Fibroblast of gingiva (primary cell): ENCODE results near the gene PHF20.
A peak's percentile ranks its signal among the peaks of the same experiment; 100 is the strongest.
"Not testable (repeated sequence)": the region's sequence is repeated elsewhere in the genome, so short reads cannot be mapped to it uniquely, and the experiment has no call there.

ENCODE experiments used
- DNase-seq: peaks from one replicate; pipeline ENCODE4 v3.0.0-alpha.2; 2011; ENCODE audit warnings: low read depth

The PHF20 gene

GRCh38 chr20:35771689-35772562 lies at the start of gene PHF20:
PHF20 (plus strand) TSS chr20:35772015; CDS start chr20:35801523, 29,508 bp downstream.
- peak; percentile 99 for DNase-seq

- DNase-seq = not testable (repeated sequence)
These were observed 48.6 kb upstream of the PHF20 start for GRCh38 chr20:35723275-35723639.

- not testable (repeated sequence) for DNase-seq
These were observed 48.0 kb upstream of the PHF20 start for GRCh38 chr20:35723652-35724320.

- DNase-seq = no peak
These were observed 47.2 kb upstream of the PHF20 start for GRCh38 chr20:35724321-35725230.

- DNase-seq = no peak
These were observed 44.7 kb upstream of the PHF20 start for GRCh38 chr20:35726842-35727711.

GRCh38 chr20:35729283-35729807 lies 42.5 kb upstream of the PHF20 start:
- DNase-seq = no peak

- DNase-seq = no peak
These were observed 41.8 kb upstream of the PHF20 start for GRCh38 chr20:35729836-35730582.

GRCh38 chr20:35730583-35731468 lies 41.0 kb upstream of the PHF20 start:
- no peak for DNase-seq

- DNase-seq = no peak
These were observed 40.4 kb upstream of the PHF20 start for GRCh38 chr20:35731469-35731788.

- DNase-seq = no peak
These were observed 39.8 kb upstream of the PHF20 start for GRCh38 chr20:35731862-35732643.

- no peak for DNase-seq
These were observed 39.2 kb upstream of the PHF20 start for GRCh38 chr20:35732644-35732982.

GRCh38 chr20:35734374-35734773 lies 37.4 kb upstream of the PHF20 start:
- DNase-seq = no peak

- no peak for DNase-seq
These were observed 36.8 kb upstream of the PHF20 start for GRCh38 chr20:35734777-35735649.

- peak; percentile 36 for DNase-seq
These were observed 35.9 kb upstream of the PHF20 start for GRCh38 chr20:35735826-35736470.

- no peak for DNase-seq
These were observed 33.9 kb upstream of the PHF20 start for GRCh38 chr20:35737865-35738333.

GRCh38 chr20:35738410-35739179 lies 33.2 kb upstream of the PHF20 start:
- no peak for DNase-seq
